Stimulated activated CD4-positive, alpha-beta T cell treated with anti-CD3 and anti-CD28 coated beads, Interleukin-15, amount 100 ng/mL, for 1 hour (primary cell): ENCODE results near the gene HMGB2.

Experiments
- DNase-seq, 2 donors: peaks; one replicate each; pipeline ENCODE4 v3.0.0-alpha.2; 2020; ENCODE audit warnings: low read depth in 1 of 2, low spot score in 1 of 2

HMGB2 gene

DNA sequence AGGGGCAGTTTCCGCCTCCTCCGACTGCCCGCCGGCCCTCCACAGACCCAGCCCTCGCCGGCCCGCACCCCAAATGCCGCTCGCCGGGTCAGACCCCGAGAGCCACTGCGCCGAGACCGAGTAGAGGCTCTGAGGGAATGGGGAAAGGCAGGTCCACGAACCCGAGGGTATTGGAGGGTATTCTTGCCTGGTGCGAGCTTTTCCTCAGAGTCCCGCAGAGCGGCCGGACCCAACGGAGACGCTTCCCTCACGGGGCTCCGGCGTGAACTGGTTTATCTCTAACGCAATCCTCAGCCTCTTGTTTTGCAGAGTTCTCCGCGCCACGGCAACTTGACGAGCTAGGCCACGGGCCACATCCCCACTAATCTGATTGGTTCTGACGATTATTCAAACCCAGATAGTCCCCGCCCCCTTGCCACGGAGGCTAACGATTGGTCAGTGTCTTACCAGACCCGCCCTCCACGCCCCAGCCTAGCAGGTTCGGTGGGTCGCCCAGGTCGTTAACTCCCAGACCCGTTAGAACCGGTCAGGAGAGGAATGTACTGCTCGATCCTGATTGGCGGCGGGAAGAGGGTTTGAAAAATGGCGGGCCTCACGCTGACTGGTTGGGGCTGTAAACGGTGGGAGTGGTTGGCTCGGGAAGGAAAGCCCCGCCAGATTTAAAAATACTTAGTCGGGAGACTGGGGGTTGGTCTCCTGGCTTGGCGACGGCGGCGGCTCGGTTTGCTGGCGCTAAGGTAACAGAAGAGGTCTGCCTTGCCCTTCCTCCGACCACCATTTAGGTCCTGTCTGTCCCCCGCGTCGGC is at the start of gene HMGB2:
Gene HMGB2 (minus strand): TSS at position 274 of the 806 bp plus-strand sequence. CDS start 709 bp downstream, outside the sequence.
- peak; percentile 98 for DNase-seq

DNA sequence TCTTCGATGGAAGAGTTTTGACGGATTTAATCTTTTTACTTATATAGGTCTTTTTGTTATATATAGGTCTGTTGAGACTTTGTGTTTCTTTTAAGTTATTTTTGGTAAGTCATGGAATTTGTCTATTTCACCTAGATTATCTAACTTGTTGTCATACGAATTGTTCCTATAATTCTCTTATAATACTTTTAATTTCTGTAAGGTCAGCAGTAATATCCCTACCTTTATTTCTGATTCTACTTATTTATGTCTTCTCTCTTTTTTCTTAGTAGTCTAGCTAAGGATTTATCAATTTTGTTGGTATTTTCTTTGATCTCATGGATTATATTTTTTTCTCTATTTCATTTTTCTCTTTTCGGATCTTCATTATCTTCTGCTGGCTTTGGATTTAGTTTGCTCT is 48.2 kb upstream of the HMGB2 start:
- no peak for DNase-seq

DNA sequence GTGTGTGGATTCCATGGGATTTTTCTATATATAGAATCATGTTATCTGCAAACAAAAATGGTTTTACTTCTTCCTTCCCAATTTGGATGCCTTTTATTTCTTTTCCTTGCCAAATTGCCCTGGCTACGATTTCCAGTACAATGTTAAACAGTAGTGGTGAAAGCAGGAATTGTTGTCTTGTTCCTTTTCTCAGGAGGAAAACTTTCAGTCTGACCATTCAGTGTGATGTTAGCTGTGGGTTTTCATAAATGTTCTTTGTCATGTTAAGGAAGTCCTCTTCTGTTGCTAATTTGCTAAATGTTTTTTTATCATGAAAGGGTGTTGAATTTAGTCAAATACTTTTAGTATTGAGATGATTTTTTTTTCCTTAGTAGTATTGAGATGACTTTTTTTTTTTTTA is 47.5 kb upstream of the HMGB2 start:
- DNase-seq: no peak

DNA sequence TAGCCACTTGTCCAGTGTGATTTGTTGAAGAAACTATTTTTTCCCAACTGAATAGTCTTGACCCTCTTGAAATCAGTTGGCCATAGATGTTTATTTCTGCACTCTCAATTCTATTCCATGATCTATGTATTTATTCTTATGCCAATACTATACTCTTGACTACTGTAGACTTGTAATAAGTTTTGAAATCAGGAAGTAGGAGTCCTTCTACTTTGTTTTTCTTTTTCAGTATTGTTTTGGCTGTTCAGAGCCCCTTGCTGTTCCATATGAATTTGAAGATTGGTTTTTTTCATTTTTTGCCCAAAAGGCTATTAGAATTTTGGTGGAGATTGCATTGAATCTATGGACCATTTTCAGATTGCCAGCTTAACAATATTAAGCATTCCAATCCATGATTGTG is 46.8 kb upstream of the HMGB2 start:
- no peak for DNase-seq

DNA sequence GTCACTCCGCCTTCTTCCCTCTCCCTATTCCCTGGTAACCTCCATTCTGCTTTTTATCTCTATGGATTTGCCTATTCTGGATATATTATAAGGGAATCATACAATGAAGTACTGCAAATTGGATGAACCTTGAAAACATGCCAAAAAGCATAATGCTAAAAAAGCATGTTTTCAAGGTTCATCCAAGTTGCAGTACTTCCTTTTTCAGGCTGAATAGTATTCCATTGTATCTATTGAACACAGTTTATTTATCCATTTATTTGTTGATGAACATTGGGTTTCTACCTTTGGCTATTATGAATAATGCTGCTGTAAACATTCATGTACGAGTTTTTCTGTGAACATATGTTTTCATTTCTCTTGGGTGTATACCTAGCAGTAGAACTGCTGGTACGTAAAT is 45.8 kb upstream of the HMGB2 start:
- no peak for DNase-seq

DNA sequence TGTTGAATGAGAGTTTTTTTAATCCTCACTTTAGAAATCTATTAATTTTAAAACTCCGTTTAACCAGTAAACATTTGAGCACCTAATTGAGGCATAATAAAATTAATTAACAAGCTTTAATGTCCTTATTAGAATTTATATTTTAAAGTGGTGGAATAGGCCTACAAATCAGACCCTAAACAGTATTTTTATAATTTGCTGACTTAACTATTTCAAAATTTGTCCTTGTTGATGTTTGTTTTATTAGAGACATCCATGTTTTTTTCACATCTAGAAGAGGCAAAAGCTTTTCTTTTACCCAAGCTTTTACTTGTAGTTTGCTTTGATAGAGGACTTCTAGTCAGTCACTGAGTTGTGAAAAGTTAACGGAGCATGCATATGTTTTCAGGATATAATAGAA is 40.4 kb upstream of the HMGB2 start:
- no peak for DNase-seq

DNA sequence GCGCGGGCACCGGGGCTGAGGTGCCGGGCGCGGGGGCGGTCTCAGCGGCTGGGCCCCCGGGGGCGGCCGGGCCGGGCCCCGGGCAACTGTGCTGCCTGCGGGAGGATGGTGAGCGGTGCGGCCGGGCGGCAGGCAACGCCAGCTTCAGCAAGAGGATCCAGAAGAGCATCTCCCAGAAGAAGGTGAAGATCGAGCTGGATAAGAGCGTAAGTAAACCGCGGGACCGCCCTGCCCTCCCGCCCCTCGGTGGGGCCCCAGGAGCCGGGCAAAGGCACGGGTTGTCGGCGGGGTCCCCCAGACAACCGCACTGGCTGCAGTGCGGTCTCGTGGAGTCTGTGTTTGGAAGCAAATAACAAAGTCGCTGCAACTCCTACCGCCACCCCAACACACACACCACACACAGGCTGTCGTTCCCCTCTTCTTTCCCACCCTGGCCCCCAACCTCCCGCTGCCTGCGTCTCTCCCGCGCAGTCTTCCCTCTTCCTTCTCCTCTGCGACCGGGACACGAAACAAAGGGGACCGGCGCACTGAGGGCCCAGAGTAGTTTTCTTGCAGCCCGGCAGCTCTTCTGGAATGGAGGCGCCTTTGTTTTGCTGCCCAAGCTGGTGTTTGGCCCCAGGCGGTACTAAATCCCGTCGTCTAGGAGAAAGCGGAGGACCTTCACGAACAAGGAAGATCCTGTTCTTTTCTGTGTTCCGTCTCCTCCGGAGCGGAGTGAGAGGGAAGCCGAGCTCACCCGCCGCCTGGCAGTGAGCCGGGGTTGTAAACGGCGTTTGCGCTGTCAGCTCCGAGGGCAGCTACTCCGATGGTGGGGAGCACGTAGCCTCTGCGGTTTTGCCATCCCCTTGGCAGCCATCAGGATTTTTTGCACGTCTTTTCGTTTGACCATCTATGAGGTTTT is 37.4 kb upstream of the HMGB2 start:
- DNase-seq: peak; percentile 10 to 31

DNA sequence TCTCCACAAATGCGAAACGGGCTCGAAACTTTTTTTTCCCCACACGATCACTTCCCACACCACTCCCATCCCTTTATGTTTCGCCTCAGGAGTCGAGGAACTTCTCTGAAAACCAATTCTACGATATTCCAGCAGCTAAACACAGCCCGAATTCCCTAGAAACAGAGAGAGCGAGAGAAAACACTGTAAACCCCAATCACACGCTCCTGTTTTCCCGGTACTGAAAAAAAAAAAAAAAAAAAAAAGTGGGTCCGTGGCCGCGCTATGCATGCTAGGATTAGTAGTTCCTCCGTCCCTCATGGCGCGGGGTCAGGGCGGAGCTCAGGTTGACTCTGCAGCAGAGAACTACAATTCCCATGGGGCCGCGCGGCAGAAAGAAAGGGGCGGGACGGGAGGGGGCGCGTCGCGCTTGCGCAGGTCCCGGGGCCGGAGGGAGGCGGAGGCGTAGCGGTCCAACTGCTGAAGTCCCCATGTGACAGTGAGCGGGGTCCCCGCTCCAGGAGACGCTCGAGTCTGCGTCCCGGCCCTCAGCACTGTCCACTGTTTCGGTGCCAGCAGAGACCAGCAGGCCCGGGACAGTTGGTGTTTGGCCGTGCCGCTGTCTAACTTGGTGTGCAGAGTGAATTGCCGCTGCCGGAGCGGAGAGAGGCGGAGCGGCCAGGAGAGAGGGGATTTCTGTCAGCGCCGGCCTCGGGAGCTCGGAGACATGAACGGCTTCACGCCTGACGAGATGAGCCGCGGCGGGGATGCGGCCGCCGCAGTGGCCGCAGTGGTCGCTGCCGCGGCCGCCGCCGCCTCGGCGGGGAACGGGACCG is 36.5 kb upstream of the HMGB2 start, which contains the start of gene SAP30:
Gene SAP30 (plus strand): TSS at position 478 of the 815 bp plus-strand sequence. CDS start 229 bp downstream, at position 707.
- peak; percentile 91 to 96 for DNase-seq

DNA sequence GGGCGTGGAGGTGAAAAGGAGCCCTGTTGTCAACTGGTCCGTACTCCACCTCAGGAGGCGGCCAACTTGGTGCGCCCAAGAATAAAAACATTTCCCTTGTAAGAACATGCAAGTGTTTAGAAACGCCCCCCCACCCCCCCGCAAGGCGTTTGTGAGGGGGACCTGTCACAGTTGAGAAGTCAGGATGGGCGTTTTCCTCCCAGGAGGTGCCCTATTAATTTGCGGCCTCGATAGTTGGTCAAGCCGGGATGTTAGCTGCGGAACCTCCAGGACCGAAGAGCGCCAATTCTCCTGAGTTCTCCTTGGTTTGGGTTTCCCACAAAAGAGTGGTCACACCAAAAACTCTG is 35.9 kb upstream of the HMGB2 start:
- peak; percentile 21 to 39 for DNase-seq

DNA sequence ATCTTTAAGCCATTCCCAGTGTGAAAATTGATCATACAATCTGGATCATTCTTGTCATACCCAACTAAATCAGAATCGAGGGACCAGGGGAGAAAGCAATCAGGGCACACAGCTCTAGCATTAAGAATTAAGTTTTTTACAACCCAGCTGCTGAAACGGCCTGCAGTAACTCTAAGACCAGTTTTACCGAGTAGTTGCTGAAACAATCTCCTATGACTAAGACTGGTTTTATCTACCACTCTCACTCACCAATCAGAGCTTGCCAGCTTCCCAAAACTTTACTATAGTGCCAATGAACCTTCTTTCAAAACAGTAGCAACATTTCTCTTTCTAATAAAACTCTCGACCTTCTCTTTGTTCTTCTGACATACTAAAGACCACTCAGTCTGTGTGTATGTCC is 33.8 kb upstream of the HMGB2 start:
- no peak for DNase-seq

DNA sequence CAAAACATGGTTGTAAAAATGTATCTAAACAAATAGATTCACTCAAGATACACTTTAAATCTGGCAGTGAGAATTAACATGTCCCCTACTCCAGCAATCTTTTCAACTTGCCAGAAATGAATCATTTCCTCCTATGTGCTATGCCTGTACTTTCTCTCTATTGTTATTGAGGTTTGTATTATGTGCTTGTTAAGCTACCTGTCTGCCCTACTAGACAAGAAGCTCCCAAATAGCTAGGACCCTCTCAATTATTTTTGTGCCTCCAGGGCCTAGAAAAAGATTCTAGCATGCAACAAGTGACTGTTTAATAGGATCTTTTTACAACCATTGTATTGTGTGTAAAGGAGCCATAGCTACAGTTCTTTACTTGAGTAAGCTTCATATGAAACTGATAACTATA is 33.1 kb upstream of the HMGB2 start:
- no peak for DNase-seq

DNA sequence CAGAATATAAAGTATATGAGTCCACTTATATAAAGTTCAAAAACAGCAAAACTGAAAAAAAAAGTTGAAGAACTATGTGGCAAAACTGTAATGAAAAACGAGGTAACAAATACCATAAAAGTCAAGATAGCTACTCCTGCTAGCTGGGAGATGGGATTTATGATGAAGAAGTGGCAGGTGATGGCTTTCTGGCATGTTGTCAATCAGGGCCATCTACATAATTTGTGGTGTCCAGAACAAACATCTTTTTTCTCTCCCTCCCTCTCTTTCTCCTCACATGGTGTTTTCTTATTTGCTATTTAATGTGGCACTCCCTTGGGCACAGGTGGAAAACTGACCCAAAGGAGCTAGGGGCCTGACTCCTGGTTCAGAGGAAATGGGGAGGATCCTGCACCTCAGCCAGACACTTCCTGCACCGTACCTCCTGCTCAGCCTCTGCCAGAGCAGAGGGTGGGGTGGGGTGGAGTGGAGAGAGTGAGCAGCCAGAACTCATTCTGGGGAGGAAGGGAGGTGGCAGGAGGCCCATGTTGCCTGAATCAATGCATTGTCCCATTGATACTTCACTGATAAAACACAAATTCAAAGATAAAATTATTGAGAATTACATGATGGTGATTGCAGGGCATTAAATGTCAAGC is 31.3 kb upstream of the HMGB2 start:
- DNase-seq: no peak

DNA sequence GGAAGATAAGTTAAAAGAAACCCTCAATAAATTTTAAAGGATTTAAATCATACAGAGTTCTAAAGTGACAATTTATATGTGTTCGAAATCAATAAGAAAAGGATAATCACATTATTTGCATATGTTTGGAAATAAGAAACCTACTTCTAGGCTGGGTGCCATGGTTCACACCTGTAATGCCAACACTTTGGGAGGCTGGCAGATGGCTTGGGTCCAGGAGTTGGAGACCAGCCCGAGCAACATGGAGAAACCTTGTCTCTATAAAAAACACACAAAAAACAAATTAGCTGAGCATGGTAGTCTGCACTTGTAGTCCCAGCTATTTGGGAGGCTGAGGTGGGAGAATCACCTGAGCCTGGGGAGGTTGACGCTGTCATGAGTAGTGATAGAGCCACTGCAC is 28.5 kb upstream of the HMGB2 start:
- no peak for DNase-seq

DNA sequence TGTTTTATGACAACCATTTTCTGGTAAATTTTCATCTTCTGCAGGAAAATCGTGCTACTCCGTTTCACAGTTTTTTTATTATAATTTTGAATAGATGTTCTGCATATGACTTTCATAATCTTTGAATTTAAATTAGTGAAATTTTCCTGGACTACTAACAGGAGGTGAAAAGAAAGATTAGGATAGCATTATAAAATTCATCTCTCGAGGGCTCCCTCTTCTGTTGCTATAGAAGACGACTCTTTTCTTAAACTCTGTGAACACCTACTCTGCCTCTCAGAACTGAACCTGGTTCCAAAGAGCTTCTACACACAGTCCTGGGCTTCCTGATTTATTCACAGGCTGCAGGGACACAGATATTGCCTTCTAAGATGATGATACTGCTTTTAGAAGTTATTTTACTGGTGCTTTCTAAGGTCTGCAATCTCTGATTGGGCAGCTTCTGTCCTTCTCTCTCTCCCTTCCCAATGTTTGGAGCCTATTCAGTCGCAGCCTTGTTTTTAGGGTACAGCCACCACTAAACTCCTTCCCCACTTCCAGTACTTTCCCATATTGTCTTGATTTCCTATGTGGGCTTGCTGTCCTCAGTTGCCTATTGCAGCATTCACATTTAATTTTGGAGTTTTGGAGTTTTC is 26.5 kb upstream of the HMGB2 start:
- DNase-seq: no peak

DNA sequence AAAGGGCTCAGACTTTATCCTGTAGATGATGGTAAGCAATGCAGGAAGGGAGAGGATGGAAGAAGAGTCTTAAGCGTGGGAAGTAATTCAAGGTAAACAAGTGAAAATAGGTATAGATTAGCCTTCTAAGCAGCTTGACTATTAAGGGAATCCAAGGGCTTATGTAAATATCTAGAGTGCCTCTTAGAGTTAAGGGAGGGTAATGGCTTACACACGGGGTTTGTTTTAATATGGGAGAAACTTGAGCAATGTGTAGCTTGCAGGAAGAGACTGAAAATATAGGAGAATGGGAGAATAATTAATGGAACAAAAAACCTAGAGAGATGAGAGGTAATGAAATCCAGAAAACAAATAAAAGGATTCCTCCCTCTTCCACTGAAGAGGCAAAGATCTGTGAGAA is 23.8 kb upstream of the HMGB2 start:
- no peak for DNase-seq

DNA sequence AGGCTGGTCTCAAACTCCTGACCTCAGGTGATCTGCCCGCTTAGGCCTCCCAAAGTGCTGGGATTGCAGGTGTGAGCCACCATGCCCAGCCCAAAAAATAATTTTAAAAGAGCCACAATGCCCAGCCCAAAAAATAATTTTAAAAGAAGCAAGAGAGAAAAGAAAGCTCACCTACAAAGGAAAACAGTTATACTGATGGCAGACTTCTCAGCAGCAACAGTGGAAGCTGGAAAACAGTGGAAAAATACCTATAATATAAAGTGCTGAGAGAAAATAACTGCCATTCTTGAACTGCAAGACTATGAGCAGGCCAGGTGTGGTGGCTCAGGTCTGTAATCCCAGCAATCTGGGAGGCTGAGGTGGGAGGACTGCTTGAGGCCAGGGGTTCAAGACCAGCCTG is 13.3 kb upstream of the HMGB2 start:
- no peak for DNase-seq

DNA sequence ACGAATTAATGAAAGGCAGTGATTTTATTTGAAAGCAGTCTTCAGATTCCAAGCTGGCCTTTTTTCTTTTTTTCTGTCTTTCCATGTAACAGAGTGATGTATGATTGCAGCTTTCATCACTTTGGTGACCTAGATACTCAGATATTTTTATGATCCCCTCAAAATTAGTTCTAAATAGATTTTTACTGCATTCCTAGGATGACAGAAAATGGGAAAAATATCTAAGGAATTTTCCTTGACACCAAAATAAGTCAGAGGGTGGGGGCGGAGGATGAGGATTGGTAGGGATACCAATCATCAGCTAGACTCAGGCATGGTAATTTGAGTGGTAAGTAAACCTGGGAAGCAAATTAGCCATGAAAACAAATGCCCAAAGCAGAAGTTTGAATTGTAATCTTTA is 11.9 kb upstream of the HMGB2 start:
- DNase-seq: no peak

DNA sequence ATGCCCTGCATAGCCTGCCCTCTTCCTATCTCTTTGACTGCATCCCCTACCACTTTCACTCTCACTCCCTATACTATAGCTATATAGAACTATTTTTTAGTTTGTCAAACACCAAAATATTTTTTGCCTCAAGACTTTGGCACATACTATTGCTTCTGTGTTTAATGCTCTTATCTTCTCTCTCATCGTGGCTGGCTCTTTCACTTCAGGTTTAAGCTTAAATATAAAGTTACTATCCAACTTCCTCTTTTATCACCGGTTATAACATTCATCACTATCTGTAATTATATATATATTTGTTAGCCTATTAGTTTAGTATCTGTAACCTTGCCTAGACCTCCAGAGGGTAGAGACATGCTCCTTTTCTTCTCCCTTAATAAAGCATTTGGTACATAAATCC is 11.5 kb upstream of the HMGB2 start:
- DNase-seq: no peak

DNA sequence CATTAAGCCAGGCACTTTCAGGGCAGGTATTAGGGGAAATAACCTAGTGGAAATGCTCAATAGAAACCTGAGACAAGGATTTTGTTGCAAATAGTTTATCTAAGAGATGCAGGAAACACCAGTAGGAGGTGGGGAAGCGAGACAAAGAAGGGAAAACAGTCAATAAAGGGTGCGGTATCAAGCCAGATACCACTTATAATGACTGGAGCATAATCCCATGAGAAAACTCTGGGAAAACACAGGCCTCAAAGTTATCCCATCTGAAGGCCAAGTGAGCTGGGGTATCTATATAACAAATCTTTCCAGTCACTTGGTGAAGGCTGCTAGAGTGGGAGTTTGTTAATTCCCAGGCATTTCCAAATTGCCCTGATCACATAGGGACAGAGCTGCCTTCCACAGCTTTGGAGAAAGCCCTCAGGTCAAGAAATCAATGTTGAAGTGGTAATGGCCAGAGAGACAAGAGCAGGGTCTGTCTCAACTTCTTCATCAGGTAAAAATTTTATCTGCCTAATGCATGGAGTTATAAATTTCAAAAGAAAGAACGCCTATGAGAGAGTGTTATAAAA is 9.8 kb upstream of the HMGB2 start:
- DNase-seq: no peak

DNA sequence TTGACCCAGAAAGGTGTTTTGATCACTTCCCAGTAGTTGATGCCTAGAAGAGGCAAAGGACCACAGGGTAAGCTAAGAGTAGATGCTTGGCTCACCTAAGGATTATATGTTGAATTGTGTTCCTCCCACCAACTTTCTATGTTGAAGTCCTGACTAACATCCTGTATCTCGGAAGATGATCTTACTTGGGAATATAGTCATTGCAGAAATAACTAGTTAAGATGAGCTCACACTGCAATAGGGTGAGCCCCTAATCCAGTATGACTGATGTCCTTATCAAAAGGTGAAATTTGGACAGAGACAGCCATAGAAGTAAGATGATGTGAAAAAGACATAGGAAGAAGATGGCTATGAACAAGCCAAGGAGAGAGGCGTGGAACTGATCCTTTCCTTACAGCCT is 3.3 kb upstream of the HMGB2 start:
- DNase-seq: no peak
